ENCODE results near the gene FAM50A.

GRCh38 chrX:154403192-154403591 lies 40.7 kb upstream of the FAM50A start:
- TF ChIP-seq CTCF (IDR thresholded peaks at IDR 0.05), result no peak
- no peak for TF ChIP-seq EZH2 (IDR thresholded peaks at IDR 0.05; ENCODE audit: borderline replicate concordance, insufficient read depth, low read depth, low read length, poor library complexity, severe bottlenecking)

Measured in B cell (primary cell).